Heart right ventricle (tissue), 16 donors: ENCODE measurements around the gene WFIKKN2. TPM values are rescaled to one million over a fixed set of nuclear protein-coding genes. Genes with fewer than 3 reads are reported as not detected.

Experiments used
- ATAC-seq, 8 donors: fragments of 200-7000 bp; cut with Tn5 transposase; one replicate each; pipeline ENCODE4 v1.9.1; 2020; ENCODE audit warnings: mild to moderate bottlenecking in 8 of 8, moderate library complexity in 8 of 8, moderate number of reproducible peaks in 1 of 8
- DNase-seq, 2 donors: peaks; one replicate each; pipeline ENCODE4 v3.0.0-alpha.2; 2020
- H3K27ac ChIP-seq, 10 donors: fragments of 200-600 bp; sonication (generic) in 2 of 10; one replicate each; pipeline versions ENCODE4 v1.5.0 to v1.8.0; 2020 to 2022; ENCODE audit warnings: mild to moderate bottlenecking in 3 of 10
- H3K27me3 ChIP-seq, 7 donors: fragments of 200-600 bp; one replicate each; pipeline ENCODE4 v1.8.0; 2021 to 2022; ENCODE audit warnings: mild to moderate bottlenecking in 2 of 7
- H3K36me3 ChIP-seq, 9 donors: fragments of 200-600 bp; sonication (generic) in 1 of 9; one replicate each; pipeline versions ENCODE4 v1.5.0 to v1.8.0; 2020 to 2022; ENCODE audit warnings: mild to moderate bottlenecking in 2 of 9
- H3K4me1 ChIP-seq, 9 donors: fragments of 200-600 bp; sonication (generic) in 1 of 9; one replicate each; pipeline versions ENCODE4 v1.5.0 to v1.8.0; 2020 to 2022; ENCODE audit warnings: mild to moderate bottlenecking in 4 of 9
- H3K4me3 ChIP-seq, 10 donors: fragments of 200-600 bp; sonication (generic) in 2 of 10; one replicate each; pipeline versions ENCODE4 v1.5.0 to v1.8.0; 2020 to 2022; ENCODE audit warnings: mild to moderate bottlenecking in 7 of 10, moderate library complexity in 2 of 10
- H3K9me3 ChIP-seq, 11 donors: fragments of 200-600 bp in 10 of 11; sonication (generic) in 2 of 11; one replicate each; pipeline versions ENCODE4 v1.5.0 to v1.8.0; 2013 to 2022; ENCODE audit warnings: mild to moderate bottlenecking in 2 of 11, control low read depth in 1 of 11, moderate library complexity in 1 of 11
- WGBS, 2 donors: extraction: QIAGEN DNeasy Blood & Tissue Kit; methylation state at CpG; one replicate each; pipeline ENCODE4 v1.1.7; 2013; ENCODE audit warnings: inconsistent platforms in 1 of 2; 5-methylcytosine and 5-hydroxymethylcytosine counted together
- intact Hi-C, 10 donors: fragments of 100-400 bp; cut with DNase I; formaldehyde crosslinking; loops; one replicate each; pipeline versions ENCODE4 v1.11.1 to v1.14.2; 2022
- polyA plus RNA-seq, 2 donors: library from polyadenylated mRNA; stranded (reverse); fragments of 200-250 nt; gene quantifications; one replicate each; pipeline ENCODE4 v1.2.3, GENCODE V29; 2013
- total RNA-seq, 10 donors: library from RNA; stranded (reverse); fragmentation: NEBNext Ultra II Directional in 3 of 10; extraction: Animal tissue kit (Norgen Biotek cat#: 25700) in 3 of 10; gene quantifications; one replicate each; pipeline versions ENCODE4 v1.2.1 to v1.2.4, GENCODE V29; 2021 to 2023
- TF ChIP-seq, protein P1 (sequence below), 9 donors: fragments of 200-600 bp; sonication (generic) in 2 of 9; IDR thresholded peaks; one replicate each; pipeline versions ENCODE4 v1.5.0 to v1.8.0; 2021 to 2022; ENCODE audit warnings: antibody characterized with exemption in 9 of 9, mild to moderate bottlenecking in 5 of 9, moderate library complexity in 1 of 9
- donor health status: Arrhythmogenic right ventricular cardiomyopathy.
- donor health status: ischemic (EF 13 %, LVEDD 7.1; RV severe dilation, severe dysfunction).
- donor health status: healthy with polysubstance abuse.
- donor health status: DM: no; HTN: yes; CAD: no.
- donor health status: DM: no; HTN: no; CAD: no.
- donor health status: ischemic (EF 25% LVEDD 6.9; RV normal size, moderate dysfunction).
- donor health status: ischemic (EF 25% LVEDD 5.7; RV mildly dilated, moderate dysfunction).
- donor health status: healthy.
- donor health status: DM: yes; HTN: yes; CAD: no.
- donor health status: Ischemic cardiomyopathy.
- donor health status: ischemic (EF 35%, LVEDD 5.7; RV mildly dilated, moderate dysfunction).
- donor health status: nonischemic (EF 11% LVEDD 7.7; RV severe dilation, severe dysfunction).
- donor health status: DM: yes; HTN: yes; CAD: no.
- donor health status: PGD.
- donor health status: ischemic (EF 29% LVEDD 5.4; RV normal size, mild dysfunction).
- donor health status: nonischemic (EF 23%, LVEDD 6.1; RV moderate dilation, normal function).

The WFIKKN2 gene
- total and polyA plus RNA-seq, 12 donors = 0.10 to 1.7 (median 0.49) TPM

DNA sequence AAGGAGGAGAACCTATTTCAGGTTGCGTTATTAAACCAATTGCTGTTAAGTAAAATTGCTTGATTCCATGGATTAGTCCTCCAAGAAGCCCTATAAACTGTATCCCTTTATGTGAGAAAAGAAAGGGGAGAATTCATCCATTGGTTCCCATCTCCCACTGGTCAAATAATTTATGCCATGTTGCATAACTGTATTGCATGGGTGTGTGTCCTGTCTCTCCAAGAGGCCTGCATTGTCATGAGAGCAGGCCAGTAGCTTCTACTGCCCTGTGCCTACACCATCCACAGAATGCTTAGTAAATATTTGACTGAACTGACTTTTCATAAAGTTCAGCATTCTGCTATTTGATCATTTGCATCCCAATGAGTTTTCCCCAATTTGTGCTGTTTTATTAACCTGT lies 42.5 kb downstream of the WFIKKN2 start:
- TF ChIP-seq, protein P1, sequence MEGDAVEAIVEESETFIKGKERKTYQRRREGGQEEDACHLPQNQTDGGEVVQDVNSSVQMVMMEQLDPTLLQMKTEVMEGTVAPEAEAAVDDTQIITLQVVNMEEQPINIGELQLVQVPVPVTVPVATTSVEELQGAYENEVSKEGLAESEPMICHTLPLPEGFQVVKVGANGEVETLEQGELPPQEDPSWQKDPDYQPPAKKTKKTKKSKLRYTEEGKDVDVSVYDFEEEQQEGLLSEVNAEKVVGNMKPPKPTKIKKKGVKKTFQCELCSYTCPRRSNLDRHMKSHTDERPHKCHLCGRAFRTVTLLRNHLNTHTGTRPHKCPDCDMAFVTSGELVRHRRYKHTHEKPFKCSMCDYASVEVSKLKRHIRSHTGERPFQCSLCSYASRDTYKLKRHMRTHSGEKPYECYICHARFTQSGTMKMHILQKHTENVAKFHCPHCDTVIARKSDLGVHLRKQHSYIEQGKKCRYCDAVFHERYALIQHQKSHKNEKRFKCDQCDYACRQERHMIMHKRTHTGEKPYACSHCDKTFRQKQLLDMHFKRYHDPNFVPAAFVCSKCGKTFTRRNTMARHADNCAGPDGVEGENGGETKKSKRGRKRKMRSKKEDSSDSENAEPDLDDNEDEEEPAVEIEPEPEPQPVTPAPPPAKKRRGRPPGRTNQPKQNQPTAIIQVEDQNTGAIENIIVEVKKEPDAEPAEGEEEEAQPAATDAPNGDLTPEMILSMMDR (IDR thresholded peaks at IDR 0.05) = no peak
- 96 to 100% methylated on average over 1 of the region's 1 CpG for WGBS, 2 donors
- Histone ChIP-seq H3K4me3 (no peak overlapping the region), H3K4me1 (peaks cover 0 to 5% (median 3%) of the 10 kb centered on the region in 9 donors), H3K36me3 (no peaks in the 10 kb centered on the region), H3K9me3 (peaks cover 0 to 12% (median 0%) of the 10 kb centered on the region in 11 donors), H3K27me3 (no peaks in the 10 kb centered on the region), H3K27ac (no peak overlapping the region)
- no peak for DNase-seq
- intact Hi-C loops = no loop called here
- ATAC-seq = no peak

DNA sequence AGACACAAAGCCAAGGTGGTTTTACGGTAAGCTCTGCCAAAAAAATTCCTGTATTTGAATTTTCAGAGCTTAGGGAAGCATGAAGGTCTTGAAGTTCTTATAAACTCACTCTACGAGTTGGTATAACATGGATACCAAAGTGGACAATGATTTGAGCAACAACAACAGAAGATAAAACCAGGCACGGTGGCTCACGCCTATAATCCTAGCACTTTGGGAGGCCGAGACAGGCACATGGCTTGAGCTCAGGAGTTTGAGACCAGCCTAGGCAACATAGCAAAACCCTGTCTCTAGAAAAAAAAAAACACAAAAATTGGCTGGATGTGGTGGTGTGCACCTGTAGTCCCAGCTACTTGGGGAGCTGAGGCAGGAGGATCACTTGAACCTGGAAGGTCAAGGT lies 43.7 kb downstream of the WFIKKN2 start:
- DNase-seq (no peak), ATAC-seq (no peak)
- WGBS, 2 donors = 93 to 95% methylated on average over 5 of the region's 5 CpGs
- intact Hi-C loops = no loop called here
- Histone ChIP-seq H3K27me3 (no peaks in the 10 kb centered on the region), H3K4me3 (no peak overlapping the region), H3K4me1 (peaks cover 0 to 5% (median 0%) of the 10 kb centered on the region in 9 donors), H3K36me3 (no peaks in the 10 kb centered on the region), H3K27ac (no peak overlapping the region), H3K9me3 (peaks cover 0 to 12% (median 0%) of the 10 kb centered on the region in 11 donors)
- TF ChIP-seq, protein P1 (IDR thresholded peaks at IDR 0.05) = no peak

DNA sequence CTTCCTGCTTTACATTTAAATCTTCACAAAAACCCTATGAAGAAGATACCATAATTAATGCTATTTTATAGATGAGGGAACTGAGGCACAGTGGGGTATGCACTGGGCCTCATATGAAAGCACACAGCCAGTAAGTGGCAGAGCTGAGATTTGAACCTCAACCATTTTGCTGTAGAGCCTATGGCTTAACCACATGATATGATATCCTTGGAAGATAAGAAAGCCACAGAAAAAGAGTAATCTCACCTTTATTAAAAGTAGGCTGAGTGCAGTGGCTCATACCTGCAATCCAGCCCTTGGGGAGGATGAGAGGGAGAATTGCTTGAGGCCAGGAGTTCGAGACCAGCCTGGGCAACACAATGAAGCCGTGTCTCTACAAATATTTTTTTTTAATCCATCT lies 45.8 kb downstream of the WFIKKN2 start:
- no peaks in the 10 kb centered on the region for H3K27me3 ChIP-seq
- intact Hi-C loops = no loop called here
- ATAC-seq (no peak), DNase-seq (no peak)
- H3K4me3 ChIP-seq = no peak overlapping the region
- no peaks in the 10 kb centered on the region for H3K36me3 ChIP-seq
- H3K4me1 ChIP-seq = peaks cover 0 to 14% (median 7%) of the 10 kb centered on the region in 9 donors
- TF ChIP-seq, protein P1 (IDR thresholded peaks at IDR 0.05) = no peak
- H3K27ac ChIP-seq = no peak overlapping the region
- peaks cover 0 to 12% (median 0%) of the 10 kb centered on the region in 11 donors for H3K9me3 ChIP-seq
- 96 to 97% methylated on average over 2 of the region's 2 CpGs for WGBS, 2 donors

DNA sequence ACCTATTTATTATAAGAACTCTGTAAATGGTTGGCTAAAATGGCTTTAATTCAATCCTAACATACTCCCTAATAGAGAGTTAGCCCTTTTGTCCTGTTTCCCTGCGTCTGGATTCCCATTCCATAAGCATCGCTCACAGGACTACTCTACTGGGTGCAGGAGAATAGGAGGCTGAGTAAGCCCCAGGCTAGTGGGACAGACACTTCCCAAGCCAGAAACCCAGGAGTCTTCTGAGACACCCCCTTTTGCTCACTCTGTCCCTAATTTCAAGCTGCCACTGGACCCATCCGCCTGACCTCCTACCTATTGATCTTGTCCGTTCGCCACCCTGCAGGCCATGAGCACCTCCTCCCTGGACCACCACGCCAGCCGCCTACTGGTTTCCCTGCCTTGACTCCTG lies 47.5 kb downstream of the WFIKKN2 start:
- TF ChIP-seq, protein P1 (IDR thresholded peaks at IDR 0.05) = no peak
- H3K36me3 ChIP-seq = no peaks in the 10 kb centered on the region
- no peak overlapping the region for H3K4me3 ChIP-seq
- no peak for ATAC-seq
- H3K27ac ChIP-seq = no peak overlapping the region
- DNase-seq = no peak
- peaks cover 0 to 14% (median 7%) of the 10 kb centered on the region in 9 donors for H3K4me1 ChIP-seq
- peaks cover 0 to 12% (median 0%) of the 10 kb centered on the region in 11 donors for H3K9me3 ChIP-seq
- no peaks in the 10 kb centered on the region for H3K27me3 ChIP-seq
- WGBS, 2 donors = 94 to 97% methylated on average over 7 of the region's 7 CpGs
- intact Hi-C loops = no loop called here
